ENCODE measurements around the gene ACOX1. TPM values are rescaled to one million over a fixed set of nuclear protein-coding genes. Genes with fewer than 3 reads are reported as not detected.

Gene ACOX1
- polyA plus RNA-seq, 12 donors = 16.8 to 23.3 (median 20.8) TPM; not detected in 1

DNA sequence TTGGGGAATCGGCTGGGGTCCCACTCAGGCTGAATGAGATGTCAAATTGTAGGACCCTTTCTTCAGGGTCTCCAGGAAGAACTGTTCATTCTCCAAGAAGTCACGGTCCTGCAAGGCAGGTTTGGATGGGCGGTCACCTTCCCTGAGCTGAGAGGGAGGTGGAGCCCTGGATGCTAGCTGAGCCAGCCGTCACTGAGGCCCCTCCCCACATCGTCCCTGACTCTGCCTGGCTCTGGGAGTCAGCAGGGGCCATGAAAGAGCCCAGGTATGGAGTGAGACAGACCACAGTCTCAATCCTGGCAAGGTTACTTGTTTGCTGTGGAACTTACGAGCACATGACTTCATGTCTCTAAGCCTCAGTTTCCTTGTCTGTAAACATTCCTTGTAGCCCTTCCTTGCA, 68.3 kb downstream of the ACOX1 start:
- no peak for DNase-seq

DNA sequence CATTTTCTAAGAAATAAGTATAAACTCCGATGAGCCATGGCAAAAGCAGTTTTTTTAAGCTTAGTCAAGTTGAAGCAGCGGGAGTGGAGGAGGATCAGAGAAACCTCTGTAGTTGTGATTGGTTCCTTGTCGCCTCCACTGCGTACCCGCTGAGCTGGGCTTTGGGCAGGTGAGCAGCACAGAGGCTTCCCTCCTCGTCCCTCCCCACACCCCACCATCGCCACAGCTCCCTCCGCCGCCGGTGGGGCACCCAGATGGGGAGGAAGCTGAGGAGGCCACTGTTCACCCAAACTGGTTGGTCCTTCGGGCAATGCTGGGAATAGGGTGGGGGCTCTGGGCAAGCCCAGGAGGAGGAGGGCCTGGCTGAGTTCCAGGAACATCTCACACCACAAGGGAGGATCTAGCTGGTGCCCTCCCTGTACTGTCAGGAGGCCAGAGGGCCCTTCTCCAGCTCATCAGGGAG, 69.1 kb downstream of the ACOX1 start:
- DNase-seq = no peak

DNA sequence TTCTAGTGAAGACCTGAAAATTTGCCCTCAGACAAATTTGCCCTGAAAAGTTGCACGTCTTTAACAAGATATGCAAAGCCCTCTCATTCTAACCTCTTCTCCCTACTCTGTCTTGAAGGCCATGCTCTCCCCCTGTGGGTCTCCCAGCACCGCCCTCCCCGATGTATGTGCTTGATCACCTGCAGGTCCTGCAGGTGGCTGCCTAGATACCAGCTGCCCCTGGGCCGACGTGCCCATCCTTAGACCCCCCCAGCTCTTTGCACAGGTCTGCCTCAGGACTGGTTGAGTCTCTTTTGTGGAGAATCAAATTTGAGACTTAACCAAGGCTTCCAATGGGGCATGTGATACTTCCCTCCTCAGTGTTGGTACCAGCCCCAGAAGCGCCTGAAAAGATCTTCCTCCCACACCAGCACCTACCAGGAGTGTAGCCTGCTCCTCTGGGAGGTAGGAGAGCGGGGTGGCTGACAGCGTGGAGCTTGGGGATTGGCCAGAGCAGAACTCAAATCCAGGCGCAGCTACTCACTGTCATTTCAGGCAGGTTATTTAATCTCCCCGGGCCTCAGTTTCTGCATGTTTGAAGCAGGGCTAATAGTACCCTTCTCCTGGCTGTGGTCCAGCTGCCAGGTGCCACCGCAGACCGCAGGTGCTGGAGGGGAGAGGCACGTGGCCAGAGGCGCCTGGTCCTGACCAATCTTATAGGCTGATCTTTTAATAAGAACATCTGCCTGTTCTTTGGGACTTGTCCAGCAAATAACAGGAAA, 69.7 kb downstream of the ACOX1 start:
- DNase-seq = no peak

DNA sequence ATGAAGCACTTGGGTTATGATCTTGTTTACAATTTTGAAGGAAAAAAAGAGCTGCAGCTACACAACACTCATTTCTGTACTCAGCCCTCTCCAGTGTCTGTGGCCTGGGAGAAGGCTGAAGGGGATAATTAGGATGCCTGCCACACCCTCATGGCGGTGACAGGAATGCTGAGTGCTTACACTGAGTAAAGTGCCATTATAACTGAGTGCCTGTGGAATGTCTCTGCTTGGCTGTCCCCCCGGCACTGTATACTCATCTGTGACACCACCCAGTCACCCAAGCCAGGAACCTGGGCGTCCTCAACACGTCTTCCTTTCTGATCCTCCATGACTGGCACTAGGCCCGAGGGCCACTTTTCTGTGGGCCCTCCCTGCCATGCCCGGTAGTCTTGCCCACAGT, 70.8 kb downstream of the ACOX1 start:
- DNase-seq = no peak

- no peak for DNase-seq
Observed at GRCh38 chr17:75906143-75906884, 72.7 kb downstream of the ACOX1 start.

DNA sequence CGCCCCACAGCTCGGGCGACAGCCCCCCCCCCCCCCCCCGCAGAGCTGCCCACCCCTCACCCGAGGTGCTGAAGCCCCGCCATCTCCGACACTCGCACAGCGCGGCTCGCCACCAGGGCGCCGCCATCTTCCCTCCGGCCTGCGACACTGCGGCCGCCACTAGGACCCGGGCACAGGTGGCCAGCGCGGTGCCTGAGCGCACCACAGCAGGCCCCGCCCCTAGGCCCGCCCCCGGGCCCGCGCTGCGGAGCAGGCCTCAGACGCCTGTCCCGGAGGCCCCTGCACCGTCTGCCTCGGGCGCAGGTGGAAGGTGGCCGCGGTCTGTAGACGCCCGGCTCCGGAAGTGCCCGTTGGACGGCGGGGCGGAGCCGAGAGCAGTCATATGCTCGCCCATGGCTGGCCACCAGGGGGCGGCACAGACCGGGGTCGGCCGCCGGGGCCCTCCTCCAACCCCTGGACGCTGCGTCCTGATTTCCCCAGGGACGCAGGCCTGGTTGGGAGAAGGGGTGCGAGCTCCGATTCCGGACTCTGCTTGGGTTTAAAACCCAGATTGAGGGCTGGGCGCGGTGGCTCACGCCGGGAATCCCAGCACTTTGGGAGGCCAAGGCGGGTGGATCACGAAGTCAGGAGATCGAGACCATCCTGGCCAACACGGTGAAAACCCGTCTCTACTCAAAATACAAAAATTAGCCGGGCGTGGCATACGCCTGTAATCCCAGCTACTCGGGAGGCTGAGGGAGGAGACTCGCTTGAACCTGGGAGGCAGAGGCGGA, 74.0 kb downstream of the ACOX1 start, which contains the start of gene MRPL38:
Gene MRPL38 (minus strand): TSS at position 136 of the 773 bp plus-strand sequence. CDS start 9 bp downstream, at position 127.
- DNase-seq = peak; percentile 89

DNA sequence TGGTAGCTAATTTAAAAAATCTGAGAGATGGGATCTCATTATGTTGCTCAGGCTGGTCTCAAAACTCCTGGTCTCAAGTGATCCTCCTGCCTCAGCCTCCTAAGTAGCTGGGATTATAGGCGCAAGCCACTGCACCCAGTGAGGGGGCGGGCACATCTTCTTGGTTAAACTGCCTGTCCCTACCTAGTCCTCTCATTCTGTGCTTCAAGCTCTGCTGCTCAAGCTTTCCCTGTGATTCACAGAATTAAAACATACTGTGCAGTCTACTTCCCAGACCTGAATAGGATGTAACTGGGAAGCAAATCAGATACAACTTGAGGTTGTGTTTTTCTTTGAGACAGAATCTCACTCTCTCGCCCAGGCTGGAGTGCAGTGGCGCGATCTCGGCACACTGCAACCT, 76.6 kb downstream of the ACOX1 start:
- DNase-seq = no peak

DNA sequence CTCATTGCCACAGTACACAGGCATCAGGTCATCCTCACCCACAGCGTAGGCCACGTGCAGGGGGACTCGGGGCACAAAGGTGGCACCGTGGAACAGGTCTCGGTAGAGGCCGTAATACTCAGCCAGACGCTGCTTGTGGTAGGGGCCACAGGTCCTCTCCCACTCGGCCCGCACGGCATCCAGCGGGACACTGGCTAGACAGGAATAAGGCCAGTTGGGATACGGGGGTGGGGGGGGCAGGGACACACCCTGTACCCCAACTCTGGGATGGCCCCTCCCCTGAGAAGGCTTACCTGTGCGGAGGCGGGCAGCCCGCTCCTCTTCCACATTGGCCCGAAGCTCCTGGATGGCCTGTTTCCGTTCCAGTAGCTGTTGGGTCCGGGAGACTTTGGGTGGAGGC, 77.2 kb downstream of the ACOX1 start:
- no peak for DNase-seq

GRCh38 chr17:75900691-75901533, 78.1 kb downstream of the ACOX1 start:
- DNase-seq = no peak

GRCh38 chr17:75899767-75900468, 79.0 kb downstream of the ACOX1 start:
- no peak for DNase-seq

DNA sequence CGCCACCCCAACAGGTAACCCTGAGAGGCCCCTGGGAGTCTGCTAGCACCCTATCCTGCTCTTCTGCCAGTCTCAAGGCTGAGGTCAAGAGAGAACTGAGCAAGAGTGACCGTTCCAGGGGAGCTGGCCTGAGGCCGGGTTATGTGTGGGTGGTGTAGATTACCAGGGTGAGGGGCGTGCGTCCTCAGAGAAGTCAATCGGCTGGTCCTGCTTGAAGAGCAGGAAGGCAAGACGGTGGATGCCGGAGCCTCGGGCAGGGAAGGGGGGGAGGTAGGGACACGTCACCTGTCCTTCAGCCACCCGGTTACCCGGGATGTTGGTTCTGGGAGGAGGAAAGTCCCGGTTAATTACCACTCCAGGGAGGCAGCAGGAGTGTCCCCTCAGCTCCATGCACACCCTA, 79.6 kb downstream of the ACOX1 start:
- DNase-seq = no peak

GRCh38 chr17:75898791-75899190, 80.2 kb downstream of the ACOX1 start:
- no peak for DNase-seq

DNA sequence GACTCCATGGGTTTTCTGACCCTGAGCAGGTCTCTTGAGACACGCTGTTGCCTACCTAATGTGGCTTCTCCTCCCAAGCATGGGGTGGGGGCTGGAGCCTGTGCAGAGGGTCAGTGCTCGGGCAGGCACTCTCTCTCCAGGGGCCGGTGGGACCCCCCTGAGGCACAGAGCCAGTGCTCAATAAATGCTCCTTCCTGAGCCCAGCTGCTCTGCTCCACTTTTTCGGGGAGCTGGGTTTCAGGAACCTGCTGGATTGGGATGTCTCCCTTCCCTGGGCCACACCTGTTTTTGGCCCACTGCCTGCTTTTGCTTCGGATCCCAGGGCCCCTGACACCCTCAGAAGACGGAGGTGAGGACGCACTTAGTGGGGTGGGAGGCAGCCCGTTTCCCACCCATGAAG, 80.9 kb downstream of the ACOX1 start:
- DNase-seq = no peak

DNA sequence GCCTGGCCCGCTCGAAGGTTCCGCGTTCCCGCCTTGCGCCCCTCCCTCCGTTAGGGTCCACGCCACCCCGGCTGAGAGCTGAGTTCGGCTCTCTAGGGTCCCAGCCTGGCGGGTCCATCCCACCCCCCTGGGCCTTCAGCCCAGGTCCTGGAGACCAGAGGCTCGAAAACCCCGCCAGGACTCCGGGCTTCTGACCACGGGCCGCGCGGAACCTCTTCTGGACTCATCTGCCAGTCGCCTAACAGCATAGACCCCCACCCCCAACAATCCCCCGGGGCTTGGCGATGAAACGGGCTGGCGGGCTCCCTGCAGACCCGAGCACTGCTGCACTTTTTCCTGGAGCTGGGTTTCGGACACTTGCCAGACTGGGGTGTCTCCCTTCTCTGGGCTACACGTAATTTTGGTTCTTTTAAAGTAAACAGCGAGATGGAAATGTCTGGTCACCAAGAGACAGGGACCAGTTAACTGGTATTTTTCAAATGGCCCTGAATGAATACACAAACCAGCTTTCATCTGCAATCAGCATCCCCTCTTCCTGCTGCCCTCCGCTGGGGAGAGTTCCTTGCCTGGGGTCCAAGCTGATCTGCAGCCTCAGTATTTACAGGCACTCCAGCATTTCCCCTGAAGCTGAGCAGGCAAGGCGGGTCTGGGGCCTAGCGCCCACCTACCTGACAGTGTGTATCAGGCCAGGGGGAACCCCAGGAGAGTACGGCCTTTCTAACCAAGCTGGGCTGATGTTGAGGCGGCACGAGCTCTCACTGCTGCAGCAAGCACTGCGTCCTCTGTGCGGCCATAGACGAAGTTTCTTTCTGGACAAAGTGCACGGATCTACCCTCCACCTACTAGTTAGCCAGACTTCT, 81.6 kb downstream of the ACOX1 start:
- no peak for DNase-seq

GRCh38 chr17:75896415-75897159, 82.4 kb downstream of the ACOX1 start, which contains the start of gene TRIM65:
TRIM65 (minus strand) TSS chr17:75896951; CDS start chr17:75896937, 14 bp downstream.
- peak; percentile 80 for DNase-seq

GRCh38 chr17:75895370-75896155, 83.4 kb downstream of the ACOX1 start:
- no peak for DNase-seq

- no peak for DNase-seq
Observed at GRCh38 chr17:75894049-75894733, 84.8 kb downstream of the ACOX1 start.

Measured in muscle of arm (tissue), 12 donors.